Measurements from ENCODE around the gene KBTBD6.
"Not testable (repeated sequence)": the region's sequence is repeated elsewhere in the genome, so short reads cannot be mapped to it uniquely, and the experiment has no call there.

The KBTBD6 gene

GRCh38 chr13:41137241-41137640, 4.6 kb upstream of the KBTBD6 start:
- Histone ChIP-seq H3K4me1 (ENCODE audit: control insufficient read depth in 5 of 5, insufficient read depth in 5 of 5, low read length in 5 of 5) (peaks cover 4 to 11% (median 7%) of the 10 kb centered on the region in 5 donors), H3K9ac (ENCODE audit: low read length in 5 of 5) (no peak overlapping the region), H3K27ac (ENCODE audit: low read depth, low read length) (no peak overlapping the region), H3K9me3 (ENCODE audit: control insufficient read depth in 5 of 5, low read length in 5 of 5) (no peaks in the 10 kb centered on the region), H3K4me3 (ENCODE audit: low read depth in 1 of 5, low read length in 5 of 5) (no peak overlapping the region), H3K36me3 (ENCODE audit: control insufficient read depth in 5 of 5, insufficient read depth in 5 of 5, low read length in 5 of 5) (no peaks in the 10 kb centered on the region), H3K27me3 (ENCODE audit: control insufficient read depth in 5 of 5, insufficient read depth in 4 of 5, low read length in 5 of 5) (no peaks in the 10 kb centered on the region)

- H3K9me3 ChIP-seq (ENCODE audit: control insufficient read depth in 5 of 5, low read length in 5 of 5) = no peaks in the 10 kb centered on the region
- no peak overlapping the region for H3K27ac ChIP-seq (ENCODE audit: low read depth, low read length)
- no peaks in the 10 kb centered on the region for H3K27me3 ChIP-seq (ENCODE audit: control insufficient read depth in 5 of 5, insufficient read depth in 4 of 5, low read length in 5 of 5)
- H3K4me1 ChIP-seq (ENCODE audit: control insufficient read depth in 5 of 5, insufficient read depth in 5 of 5, low read length in 5 of 5) = peaks cover 4 to 17% (median 14%) of the 10 kb centered on the region in 5 donors
- no peak overlapping the region for H3K4me3 ChIP-seq (ENCODE audit: low read depth in 1 of 5, low read length in 5 of 5)
- H3K36me3 ChIP-seq (ENCODE audit: control insufficient read depth in 5 of 5, insufficient read depth in 5 of 5, low read length in 5 of 5) = no peaks in the 10 kb centered on the region
- H3K9ac ChIP-seq (ENCODE audit: low read length in 5 of 5) = no peak overlapping the region
Observed at GRCh38 chr13:41136396-41137031, 3.9 kb upstream of the KBTBD6 start.

- Histone ChIP-seq H3K4me3 (ENCODE audit: low read depth in 1 of 5, low read length in 5 of 5) (no peak overlapping the region), H3K4me1 (ENCODE audit: control insufficient read depth in 5 of 5, insufficient read depth in 5 of 5, low read length in 5 of 5) (peaks cover 6 to 41% (median 33%) of the 10 kb centered on the region in 5 donors), H3K27ac (ENCODE audit: low read depth, low read length) (no peak overlapping the region), H3K9me3 (ENCODE audit: control insufficient read depth in 5 of 5, low read length in 5 of 5) (no peaks in the 10 kb centered on the region), H3K27me3 (ENCODE audit: control insufficient read depth in 5 of 5, insufficient read depth in 4 of 5, low read length in 5 of 5) (no peaks in the 10 kb centered on the region), H3K9ac (ENCODE audit: low read length in 5 of 5) (no peak overlapping the region), H3K36me3 (ENCODE audit: control insufficient read depth in 5 of 5, insufficient read depth in 5 of 5, low read length in 5 of 5) (no peaks in the 10 kb centered on the region)
Observed at GRCh38 chr13:41133951-41134350, 1.3 kb upstream of the KBTBD6 start.

GRCh38 chr13:41131660-41132511, 716 bp downstream of the KBTBD6 start:
- H3K27me3 ChIP-seq (ENCODE audit: control insufficient read depth in 5 of 5, insufficient read depth in 4 of 5, low read length in 5 of 5); H3K9me3 ChIP-seq (ENCODE audit: control insufficient read depth in 5 of 5, low read length in 5 of 5); H3K36me3 ChIP-seq (ENCODE audit: control insufficient read depth in 5 of 5, insufficient read depth in 5 of 5, low read length in 5 of 5): not testable (repeated sequence)
- H3K4me3 ChIP-seq (ENCODE audit: low read depth in 1 of 5, low read length in 5 of 5) = peak overlapping the region; percentile 84 to 95 (median 92)
- H3K4me1 ChIP-seq (ENCODE audit: control insufficient read depth in 5 of 5, insufficient read depth in 5 of 5, low read length in 5 of 5) = peaks cover 6 to 50% (median 38%) of the 10 kb centered on the region in 5 donors
- H3K9ac ChIP-seq (ENCODE audit: low read length in 5 of 5) = peak overlapping the region; percentile 49 to 90 (median 89)
- H3K27ac ChIP-seq (ENCODE audit: low read depth, low read length) = peak overlapping the region; percentile 81

GRCh38 chr13:41131189-41131588, 1.4 kb downstream of the KBTBD6 start:
- Histone ChIP-seq H3K4me1 (ENCODE audit: control insufficient read depth in 5 of 5, insufficient read depth in 5 of 5, low read length in 5 of 5) (peaks cover 6 to 50% (median 38%) of the 10 kb centered on the region in 5 donors), H3K4me3 (ENCODE audit: low read depth in 1 of 5, low read length in 5 of 5) (peak overlapping the region in 3 of 5 donors; percentile 19 to 91 (median 22))
- H3K9me3 ChIP-seq (ENCODE audit: control insufficient read depth in 5 of 5, low read length in 5 of 5); H3K27me3 ChIP-seq (ENCODE audit: control insufficient read depth in 5 of 5, insufficient read depth in 4 of 5, low read length in 5 of 5); H3K9ac ChIP-seq (ENCODE audit: low read length in 5 of 5); H3K36me3 ChIP-seq (ENCODE audit: control insufficient read depth in 5 of 5, insufficient read depth in 5 of 5, low read length in 5 of 5); H3K27ac ChIP-seq (ENCODE audit: low read depth, low read length): not testable (repeated sequence)

- Histone ChIP-seq H3K9me3 (ENCODE audit: control insufficient read depth in 5 of 5, low read length in 5 of 5) (no peaks in the 10 kb centered on the region), H3K36me3 (ENCODE audit: control insufficient read depth in 5 of 5, insufficient read depth in 5 of 5, low read length in 5 of 5) (no peaks in the 10 kb centered on the region), H3K4me3 (ENCODE audit: low read depth in 1 of 5, low read length in 5 of 5) (peak overlapping the region in 1 of 5 donors; percentile 7), H3K9ac (ENCODE audit: low read length in 5 of 5) (peak overlapping the region in 1 of 5 donors; percentile 28), H3K27me3 (ENCODE audit: control insufficient read depth in 5 of 5, insufficient read depth in 4 of 5, low read length in 5 of 5) (no peaks in the 10 kb centered on the region), H3K27ac (ENCODE audit: low read depth, low read length) (no peak overlapping the region), H3K4me1 (ENCODE audit: control insufficient read depth in 5 of 5, insufficient read depth in 5 of 5, low read length in 5 of 5) (peaks cover 6 to 50% (median 38%) of the 10 kb centered on the region in 5 donors)
Observed at GRCh38 chr13:41130356-41130755, 2.2 kb downstream of the KBTBD6 start.

- Histone ChIP-seq H3K9ac (ENCODE audit: low read length in 5 of 5) (no peak overlapping the region), H3K36me3 (ENCODE audit: control insufficient read depth in 5 of 5, insufficient read depth in 5 of 5, low read length in 5 of 5) (no peaks in the 10 kb centered on the region), H3K9me3 (ENCODE audit: control insufficient read depth in 5 of 5, low read length in 5 of 5) (no peaks in the 10 kb centered on the region), H3K27me3 (ENCODE audit: control insufficient read depth in 5 of 5, insufficient read depth in 4 of 5, low read length in 5 of 5) (no peaks in the 10 kb centered on the region), H3K4me3 (ENCODE audit: low read depth in 1 of 5, low read length in 5 of 5) (no peak overlapping the region), H3K27ac (ENCODE audit: low read depth, low read length) (no peak overlapping the region), H3K4me1 (ENCODE audit: control insufficient read depth in 5 of 5, insufficient read depth in 5 of 5, low read length in 5 of 5) (peaks cover 4 to 39% (median 32%) of the 10 kb centered on the region in 5 donors)
Observed at GRCh38 chr13:41127701-41128100, 4.9 kb downstream of the KBTBD6 start.

- H3K27ac ChIP-seq (ENCODE audit: low read depth, low read length) = no peak overlapping the region
- H3K9me3 ChIP-seq (ENCODE audit: control insufficient read depth in 5 of 5, low read length in 5 of 5) = no peaks in the 10 kb centered on the region
- no peaks in the 10 kb centered on the region for H3K36me3 ChIP-seq (ENCODE audit: control insufficient read depth in 5 of 5, insufficient read depth in 5 of 5, low read length in 5 of 5)
- no peak overlapping the region for H3K4me3 ChIP-seq (ENCODE audit: low read depth in 1 of 5, low read length in 5 of 5)
- no peaks in the 10 kb centered on the region for H3K27me3 ChIP-seq (ENCODE audit: control insufficient read depth in 5 of 5, insufficient read depth in 4 of 5, low read length in 5 of 5)
- no peak overlapping the region for H3K9ac ChIP-seq (ENCODE audit: low read length in 5 of 5)
- H3K4me1 ChIP-seq (ENCODE audit: control insufficient read depth in 5 of 5, insufficient read depth in 5 of 5, low read length in 5 of 5) = peaks cover 0 to 3% (median 0%) of the 10 kb centered on the region in 5 donors
Observed at GRCh38 chr13:41122838-41123237, 9.8 kb downstream of the KBTBD6 start.

GRCh38 chr13:41117869-41118268, 14.7 kb downstream of the KBTBD6 start:
- Histone ChIP-seq H3K9me3 (ENCODE audit: control insufficient read depth in 5 of 5, low read length in 5 of 5) (no peaks in the 10 kb centered on the region), H3K27ac (ENCODE audit: low read depth, low read length) (no peak overlapping the region), H3K4me3 (ENCODE audit: low read depth in 1 of 5, low read length in 5 of 5) (no peak overlapping the region), H3K27me3 (ENCODE audit: control insufficient read depth in 5 of 5, insufficient read depth in 4 of 5, low read length in 5 of 5) (no peaks in the 10 kb centered on the region), H3K9ac (ENCODE audit: low read length in 5 of 5) (no peak overlapping the region), H3K4me1 (ENCODE audit: control insufficient read depth in 5 of 5, insufficient read depth in 5 of 5, low read length in 5 of 5) (no peaks in the 10 kb centered on the region), H3K36me3 (ENCODE audit: control insufficient read depth in 5 of 5, insufficient read depth in 5 of 5, low read length in 5 of 5) (no peaks in the 10 kb centered on the region)

GRCh38 chr13:41111454-41111853, 21.1 kb downstream of the KBTBD6 start:
- Histone ChIP-seq H3K9me3 (ENCODE audit: control insufficient read depth in 5 of 5, low read length in 5 of 5) (no peaks in the 10 kb centered on the region), H3K36me3 (ENCODE audit: control insufficient read depth in 5 of 5, insufficient read depth in 5 of 5, low read length in 5 of 5) (no peaks in the 10 kb centered on the region), H3K4me3 (ENCODE audit: low read depth in 1 of 5, low read length in 5 of 5) (no peak overlapping the region), H3K4me1 (ENCODE audit: control insufficient read depth in 5 of 5, insufficient read depth in 5 of 5, low read length in 5 of 5) (no peaks in the 10 kb centered on the region), H3K9ac (ENCODE audit: low read length in 5 of 5) (no peak overlapping the region), H3K27me3 (ENCODE audit: control insufficient read depth in 5 of 5, insufficient read depth in 4 of 5, low read length in 5 of 5) (no peaks in the 10 kb centered on the region), H3K27ac (ENCODE audit: low read depth, low read length) (no peak overlapping the region)
